SH-SY5Y (cell line): ENCODE results near the gene TTBK1.

Source experiments
- GATA2 ChIP-seq: IDR thresholded peaks from 2 replicates; pipeline ENCODE4 v1.6.1; 2011; ENCODE audit warnings: mild to moderate bottlenecking, low read depth, low read length
- GATA3 ChIP-seq: IDR thresholded peaks from 2 replicates; pipeline ENCODE4 v1.6.1; 2011; ENCODE audit warnings: low read depth, mild to moderate bottlenecking, low read length, moderate library complexity

DNA sequence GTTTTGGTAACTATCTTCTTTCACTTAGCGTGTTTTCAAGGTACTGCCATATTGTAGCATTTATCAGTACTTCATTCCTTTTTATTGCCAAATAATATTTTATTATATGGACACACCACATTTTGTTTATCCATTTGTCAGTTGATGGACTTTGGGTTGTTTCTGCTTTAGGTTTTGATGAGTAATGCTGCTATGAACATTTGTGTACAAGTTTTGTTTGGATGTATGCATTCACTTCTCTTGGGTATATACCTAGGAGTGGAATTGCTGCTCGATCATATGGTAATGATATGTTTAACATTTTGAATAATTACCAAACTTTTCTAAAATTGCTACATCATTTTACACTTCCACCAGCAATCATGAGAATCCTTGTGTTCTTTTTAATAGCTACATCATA lies 48.4 kb downstream of the TTBK1 start:
- TF ChIP-seq GATA2 (no peak), GATA3 (no peak)
